HG02852 (cell line): ENCODE measurements around the gene WDR7.

Experiments used
- ATAC-seq: cut with Tn5 transposase; IDR thresholded peaks from one replicate; pipeline ENCODE4 v1.9.1; 2021; ENCODE audit warnings: mild to moderate bottlenecking, moderate library complexity; ENCODE audit not compliant: unreplicated experiment

WDR7 gene

GRCh38 chr18:56982766-56983165 is 331.6 kb downstream of the WDR7 start:
- ATAC-seq: no peak

- ATAC-seq: no peak
These were observed 332.3 kb downstream of the WDR7 start for GRCh38 chr18:56983275-56983992.

- no peak for ATAC-seq
These were observed 333.6 kb downstream of the WDR7 start for GRCh38 chr18:56984731-56985130.

- no peak for ATAC-seq
These were observed 335.7 kb downstream of the WDR7 start for GRCh38 chr18:56986829-56987228.

- no peak for ATAC-seq
These were observed 336.1 kb downstream of the WDR7 start for GRCh38 chr18:56987236-56987635.

GRCh38 chr18:56988022-56988421 is 336.9 kb downstream of the WDR7 start:
- ATAC-seq: no peak

GRCh38 chr18:56990678-56991077 is 339.5 kb downstream of the WDR7 start:
- ATAC-seq: no peak

GRCh38 chr18:56992777-56993176 is 341.6 kb downstream of the WDR7 start:
- ATAC-seq: no peak

- ATAC-seq: no peak
These were observed 344.5 kb downstream of the WDR7 start for GRCh38 chr18:56995579-56996188.

GRCh38 chr18:56997200-56997599 is 346.0 kb downstream of the WDR7 start:
- no peak for ATAC-seq

GRCh38 chr18:56999823-57000222 is 348.7 kb downstream of the WDR7 start:
- ATAC-seq: no peak

GRCh38 chr18:57002627-57003026 is 351.5 kb downstream of the WDR7 start:
- ATAC-seq: no peak

- ATAC-seq: no peak
These were observed 352.2 kb downstream of the WDR7 start for GRCh38 chr18:57003342-57003741.

- ATAC-seq: peak; percentile 97
These were observed 353.4 kb downstream of the WDR7 start for GRCh38 chr18:57004366-57005121.

GRCh38 chr18:57008001-57008686 is 357.0 kb downstream of the WDR7 start:
- no peak for ATAC-seq

- no peak for ATAC-seq
These were observed 358.7 kb downstream of the WDR7 start for GRCh38 chr18:57009844-57010243.

- no peak for ATAC-seq
These were observed 363.7 kb downstream of the WDR7 start for GRCh38 chr18:57014772-57015413.

GRCh38 chr18:57015451-57015850 is 364.3 kb downstream of the WDR7 start:
- ATAC-seq: no peak

- no peak for ATAC-seq
These were observed 367.7 kb downstream of the WDR7 start for GRCh38 chr18:57018845-57019244.

- no peak for ATAC-seq
These were observed 371.6 kb downstream of the WDR7 start for GRCh38 chr18:57022716-57023115.
